Tibial nerve (tissue), 4 donors: ENCODE measurements around the gene COX14. TPM values are rescaled to one million over a fixed set of nuclear protein-coding genes. Genes with fewer than 3 reads are reported as not detected.

Source experiments
- DNase-seq, 2 donors: peaks; one replicate each; pipeline ENCODE4 v3.0.0-alpha.2; 2019; ENCODE audit warnings: low spot score in 2 of 2
- H3K27ac ChIP-seq, 4 donors: fragments of 200-600 bp; sonication (generic) in 3 of 4; one replicate each; pipeline ENCODE4 v1.5.1; 2017 to 2019; ENCODE audit warnings: mild to moderate bottlenecking in 1 of 4
- H3K27me3 ChIP-seq, 2 donors: fragments of 200-600 bp; sonication (generic) in 1 of 2; one replicate each; pipeline versions ENCODE4 v1.5.1 to v1.6.0; 2017 to 2019
- H3K36me3 ChIP-seq, 3 donors: fragments of 200-600 bp; sonication (generic); one replicate each; pipeline ENCODE4 v1.5.1; 2018 to 2019
- H3K4me1 ChIP-seq, 4 donors: fragments of 200-600 bp; sonication (generic) in 3 of 4; one replicate each; pipeline ENCODE4 v1.5.1; 2017 to 2019
- H3K4me3 ChIP-seq, 4 donors: fragments of 200-600 bp; sonication (generic) in 3 of 4; one replicate each; pipeline ENCODE4 v1.5.1; 2017 to 2019; ENCODE audit warnings: mild to moderate bottlenecking in 1 of 4, moderate library complexity in 1 of 4
- H3K9me3 ChIP-seq, 4 donors: fragments of 200-600 bp; sonication (generic) in 3 of 4; one replicate each; pipeline ENCODE4 v1.5.1; 2017 to 2019
- EP300 ChIP-seq, 2 donors: sonication (generic); formaldehyde crosslinking; IDR thresholded peaks; one replicate each; pipeline ENCODE4 v1.6.1; 2017; ENCODE audit warnings: antibody characterized with exemption in 2 of 2, mild to moderate bottlenecking in 1 of 2
- POLR2A ChIP-seq, 2 donors: fragments of 450-650 bp; IDR thresholded peaks; one replicate each; pipeline ENCODE4 v1.6.1; 2017; ENCODE audit warnings: antibody characterized with exemption in 2 of 2, mild to moderate bottlenecking in 2 of 2, moderate library complexity in 2 of 2
- WGBS, 2 donors: methylation state at CpG; one replicate each; pipeline ENCODE4 v1.1.5; 2018; 5-methylcytosine and 5-hydroxymethylcytosine counted together
- total RNA-seq, 4 donors: library from RNA; depleted of rRNA; stranded (reverse); fragments of >200 nt; gene quantifications; one replicate each; pipeline ENCODE4 v1.1.0, GENCODE V29; 2016
- TF ChIP-seq, protein P1 (sequence below), 5 experiments: fragments of 200-600 bp in 3 of 5; fragments of 450-650 bp in 2 of 5; sonication (generic) in 3 of 5; IDR thresholded peaks; one replicate each; pipeline ENCODE4 v1.5.1; 2016 to 2019; ENCODE audit warnings: antibody characterized with exemption in 5 of 5, mild to moderate bottlenecking in 3 of 5, moderate library complexity in 2 of 5

The COX14 gene
- total RNA-seq, 4 donors from 2014 or later, result 35.8 to 91.5 (median 55.2) TPM

DNA sequence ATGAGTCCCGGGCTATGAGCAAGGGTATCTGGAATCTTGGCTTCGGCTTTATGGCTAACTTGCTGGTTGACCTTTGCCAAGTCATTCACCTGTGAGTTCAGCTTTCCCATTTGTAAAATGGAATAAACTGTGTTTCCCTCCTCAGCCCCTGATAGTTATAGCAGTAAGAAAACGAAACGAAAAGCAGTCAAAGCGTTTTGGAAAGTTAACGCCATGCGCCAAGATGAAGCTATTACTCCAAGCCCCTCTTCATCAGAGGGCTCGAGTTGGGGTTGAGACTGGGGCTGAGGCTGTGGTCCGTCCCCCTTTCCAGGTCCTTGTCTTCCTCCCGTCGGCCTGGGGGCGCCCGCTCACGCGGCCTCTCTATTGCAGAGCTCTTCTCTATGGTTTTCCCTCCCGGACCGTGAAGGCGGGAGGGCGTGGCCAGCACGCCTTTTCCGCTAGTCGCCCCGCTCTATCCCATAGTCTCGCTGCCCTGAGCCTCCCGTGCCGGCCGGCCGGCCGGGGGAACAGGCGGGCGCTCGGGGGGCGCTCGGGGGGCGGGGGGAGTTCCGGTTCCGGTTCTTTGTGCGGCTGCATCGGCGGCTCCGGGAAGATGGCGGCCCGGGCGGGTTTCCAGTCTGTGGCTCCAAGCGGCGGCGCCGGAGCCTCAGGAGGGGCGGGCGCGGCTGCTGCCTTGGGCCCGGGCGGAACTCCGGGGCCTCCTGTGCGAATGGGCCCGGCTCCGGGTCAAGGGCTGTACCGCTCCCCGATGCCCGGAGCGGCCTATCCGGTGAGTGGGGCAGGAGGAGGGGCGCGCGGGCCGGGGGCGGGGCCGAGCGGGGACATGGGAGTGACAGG is 27.0 kb upstream of the COX14 start, which contains the start of gene SMARCD1:
Gene SMARCD1, plus strand, starts transcription at position 568 of the 840 bp plus-strand sequence. Its CDS starts 28 bp downstream, at position 596.
- Histone ChIP-seq H3K4me1 (peaks cover 0 to 57% (median 8%) of the 10 kb centered on the region in 4 donors), H3K4me3 (peak within 1 kb of the TSS; percentile 71 to 93 (median 80)), H3K27me3 (no peaks in the 10 kb centered on the region), H3K27ac (peak within 1 kb of the TSS; percentile 92 to 97 (median 96)), H3K9me3 (no peaks in the 10 kb centered on the region), H3K36me3 (peaks cover 0 to 36% (median 8%) of the 10 kb centered on the region in 3 donors)
- DNase-seq, result peak; percentile 80 to 83
- WGBS, 2 donors, result 0% methylated on average over 31 to 54 of the region's 69 CpGs
- peak in 1 of 2 donors; percentile 47 for TF ChIP-seq POLR2A (IDR thresholded peaks at IDR 0.05)
- TF ChIP-seq, protein P1, sequence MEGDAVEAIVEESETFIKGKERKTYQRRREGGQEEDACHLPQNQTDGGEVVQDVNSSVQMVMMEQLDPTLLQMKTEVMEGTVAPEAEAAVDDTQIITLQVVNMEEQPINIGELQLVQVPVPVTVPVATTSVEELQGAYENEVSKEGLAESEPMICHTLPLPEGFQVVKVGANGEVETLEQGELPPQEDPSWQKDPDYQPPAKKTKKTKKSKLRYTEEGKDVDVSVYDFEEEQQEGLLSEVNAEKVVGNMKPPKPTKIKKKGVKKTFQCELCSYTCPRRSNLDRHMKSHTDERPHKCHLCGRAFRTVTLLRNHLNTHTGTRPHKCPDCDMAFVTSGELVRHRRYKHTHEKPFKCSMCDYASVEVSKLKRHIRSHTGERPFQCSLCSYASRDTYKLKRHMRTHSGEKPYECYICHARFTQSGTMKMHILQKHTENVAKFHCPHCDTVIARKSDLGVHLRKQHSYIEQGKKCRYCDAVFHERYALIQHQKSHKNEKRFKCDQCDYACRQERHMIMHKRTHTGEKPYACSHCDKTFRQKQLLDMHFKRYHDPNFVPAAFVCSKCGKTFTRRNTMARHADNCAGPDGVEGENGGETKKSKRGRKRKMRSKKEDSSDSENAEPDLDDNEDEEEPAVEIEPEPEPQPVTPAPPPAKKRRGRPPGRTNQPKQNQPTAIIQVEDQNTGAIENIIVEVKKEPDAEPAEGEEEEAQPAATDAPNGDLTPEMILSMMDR (IDR thresholded peaks at IDR 0.05), result peak in 4 of 5 experiments; percentile 29 to 64 (median 51)
- peak; percentile 63 to 68 for TF ChIP-seq EP300 (IDR thresholded peaks at IDR 0.05)

DNA sequence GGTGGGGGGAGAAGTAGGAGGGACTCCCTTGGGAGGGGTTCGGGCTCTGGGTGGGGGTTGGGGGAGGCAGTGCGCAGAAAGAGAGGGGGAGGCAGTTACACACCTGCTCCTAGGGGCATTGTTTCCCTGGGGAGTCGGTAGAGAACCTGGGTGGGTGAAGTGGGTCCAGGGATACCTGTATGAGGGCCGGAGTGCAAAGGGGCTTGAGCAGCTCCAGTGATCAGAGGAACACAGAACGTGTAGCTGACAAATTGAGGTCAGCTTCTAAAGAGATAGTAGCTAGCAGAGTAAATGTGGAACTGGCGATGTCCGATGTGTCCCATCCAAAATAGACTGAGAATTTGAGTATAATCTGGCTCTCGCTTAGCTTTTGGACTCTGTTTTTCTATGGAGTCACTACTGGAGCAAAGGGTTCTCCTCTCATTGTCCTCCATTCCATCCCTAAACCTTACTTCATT is 26.4 kb upstream of the COX14 start:
- 8 to 9% methylated on average over 8 of the region's 8 CpGs for WGBS, 2 donors
- Histone ChIP-seq H3K36me3 (peaks cover 0 to 43% (median 14%) of the 10 kb centered on the region in 3 donors), H3K4me1 (peaks cover 0 to 56% (median 8%) of the 10 kb centered on the region in 4 donors), H3K9me3 (no peaks in the 10 kb centered on the region), H3K27ac (peak overlapping the region; percentile 92 to 97 (median 96)), H3K4me3 (peak overlapping the region; percentile 71 to 93 (median 80)), H3K27me3 (no peaks in the 10 kb centered on the region)
- DNase-seq, result no peak
- TF ChIP-seq EP300 (IDR thresholded peaks at IDR 0.05), result no peak
- TF ChIP-seq, protein P1 (IDR thresholded peaks at IDR 0.05), result no peak
- TF ChIP-seq POLR2A (IDR thresholded peaks at IDR 0.05), result no peak

DNA sequence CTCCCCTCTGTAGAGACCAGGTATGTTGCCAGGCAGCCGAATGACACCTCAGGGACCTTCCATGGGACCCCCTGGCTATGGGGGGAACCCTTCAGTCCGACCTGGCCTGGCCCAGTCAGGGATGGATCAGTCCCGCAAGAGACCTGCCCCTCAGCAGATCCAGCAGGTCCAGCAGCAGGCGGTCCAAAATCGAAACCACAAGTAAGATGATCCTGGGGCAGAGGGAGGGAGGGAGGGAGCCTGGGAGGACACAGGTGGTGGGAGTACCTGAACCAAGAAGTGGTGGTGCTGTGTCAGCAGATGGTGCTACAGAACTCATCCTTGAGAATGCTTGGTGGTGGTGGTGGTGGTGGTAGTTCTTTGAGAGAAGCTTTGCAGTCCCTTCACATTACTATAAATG is 25.9 kb upstream of the COX14 start:
- Histone ChIP-seq H3K9me3 (no peaks in the 10 kb centered on the region), H3K4me3 (peak overlapping the region; percentile 71 to 93 (median 80)), H3K4me1 (peaks cover 0 to 51% (median 7%) of the 10 kb centered on the region in 4 donors), H3K36me3 (peaks cover 0 to 48% (median 18%) of the 10 kb centered on the region in 3 donors), H3K27me3 (no peaks in the 10 kb centered on the region), H3K27ac (peak overlapping the region in 2 of 4 donors; percentile 95 to 97)
- no peak for DNase-seq
- TF ChIP-seq, protein P1 (IDR thresholded peaks at IDR 0.05), result no peak
- TF ChIP-seq POLR2A (IDR thresholded peaks at IDR 0.05) (no peak), EP300 (IDR thresholded peaks at IDR 0.05) (no peak)
- WGBS, 2 donors, result 82 to 85% methylated on average over 5 of the region's 5 CpGs

DNA sequence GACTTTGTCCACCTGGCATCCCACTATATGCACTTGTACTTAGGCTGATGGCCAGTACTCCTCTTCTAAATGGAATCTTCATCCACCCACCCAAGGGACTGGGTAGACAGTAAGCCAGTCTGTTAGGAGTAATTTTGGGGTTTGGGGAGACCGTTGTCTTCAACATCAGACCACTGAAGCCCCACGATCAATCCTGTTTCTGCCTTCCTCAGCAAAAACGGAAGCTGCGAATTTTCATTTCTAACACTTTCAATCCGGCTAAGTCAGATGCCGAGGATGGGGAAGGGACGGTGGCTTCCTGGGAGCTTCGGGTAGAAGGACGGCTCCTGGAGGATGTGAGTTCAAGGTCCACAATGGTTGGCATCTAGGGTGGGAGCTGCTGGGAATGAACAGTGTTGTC is 24.9 kb upstream of the COX14 start:
- WGBS, 2 donors, result 82 to 84% methylated on average over 9 of the region's 9 CpGs
- DNase-seq, result no peak
- H3K36me3 ChIP-seq, result peaks cover 5 to 58% (median 21%) of the 10 kb centered on the region in 3 donors
- H3K4me3 ChIP-seq, result no peak overlapping the region
- H3K27me3 ChIP-seq, result no peaks in the 10 kb centered on the region
- H3K4me1 ChIP-seq, result peaks cover 0 to 48% (median 7%) of the 10 kb centered on the region in 4 donors
- H3K27ac ChIP-seq, result peak overlapping the region in 1 of 4 donors; percentile 40
- TF ChIP-seq, protein P1 (IDR thresholded peaks at IDR 0.05), result no peak
- no peak for TF ChIP-seq POLR2A (IDR thresholded peaks at IDR 0.05)
- no peak for TF ChIP-seq EP300 (IDR thresholded peaks at IDR 0.05)
- no peaks in the 10 kb centered on the region for H3K9me3 ChIP-seq

DNA sequence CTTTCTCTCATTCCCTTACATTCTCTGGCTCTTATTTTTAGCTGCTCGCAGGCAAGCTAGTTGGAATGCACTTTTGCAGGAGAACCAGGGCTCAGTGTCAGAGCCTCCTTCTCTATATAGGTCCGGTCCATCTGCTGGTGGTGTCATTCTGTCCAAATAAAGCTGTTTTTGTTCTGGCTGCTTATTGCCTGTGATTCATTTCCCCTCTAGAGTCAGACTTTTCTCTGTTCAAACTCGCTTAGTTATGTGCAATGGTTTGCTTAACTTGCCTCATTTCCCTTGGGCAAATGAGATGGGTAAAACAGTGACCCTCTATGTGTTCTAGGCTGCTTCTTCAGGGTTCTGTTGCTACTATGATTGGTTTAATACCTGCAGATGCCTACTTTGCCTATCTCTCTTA is 24.0 kb upstream of the COX14 start:
- no peak for DNase-seq
- WGBS, 2 donors, result 21 to 24% methylated on average over 3 of the region's 3 CpGs
- Histone ChIP-seq H3K4me3 (no peak overlapping the region), H3K27ac (peak overlapping the region in 1 of 4 donors; percentile 40), H3K9me3 (no peaks in the 10 kb centered on the region), H3K4me1 (peaks cover 0 to 48% (median 7%) of the 10 kb centered on the region in 4 donors), H3K36me3 (peaks cover 5 to 66% (median 26%) of the 10 kb centered on the region in 3 donors), H3K27me3 (no peaks in the 10 kb centered on the region)
- TF ChIP-seq EP300 (IDR thresholded peaks at IDR 0.05) (no peak), POLR2A (IDR thresholded peaks at IDR 0.05) (no peak)
- TF ChIP-seq, protein P1 (IDR thresholded peaks at IDR 0.05), result no peak
